A673 (cell line): Measurements from ENCODE around the gene FLT1.

Experiments used
- CTCF ChIP-seq: fragments of 300-800, 200-600 bp; sonication (generic); conservative IDR thresholded peaks from 2 replicates; pipeline ENCODE4 v1.5.1; 2017; ENCODE audit warnings: low read depth, mild to moderate bottlenecking, antibody characterized with exemption, low read length, moderate library complexity, mixed read lengths
- EZH2 ChIP-seq: fragments of 200-600 bp; sonication (generic); IDR thresholded peaks from 2 replicates; pipeline ENCODE4 v1.6.1; 2017; ENCODE audit warnings: borderline replicate concordance, low read depth, mild to moderate bottlenecking, mixed read lengths, antibody characterized with exemption, low read length; ENCODE audit not compliant: poor library complexity, severe bottlenecking

DNA sequence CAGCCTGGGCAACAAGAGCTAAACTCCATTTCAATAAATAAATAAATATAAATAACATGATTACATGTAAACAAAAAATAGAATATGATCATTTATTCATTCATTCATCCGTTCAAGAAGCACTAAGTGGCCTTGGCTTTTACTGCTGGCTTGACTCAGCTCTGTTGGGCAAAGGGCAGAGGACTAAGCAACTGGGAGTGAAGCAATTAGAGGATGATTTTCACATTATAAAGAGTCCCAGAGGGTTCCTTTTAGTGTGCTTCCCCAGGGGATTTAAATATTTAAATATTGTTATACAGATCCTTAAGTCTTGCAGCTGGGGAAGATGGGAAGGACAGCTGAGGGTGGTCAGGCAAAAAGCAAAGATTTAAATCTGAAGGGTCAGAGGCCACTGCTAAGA, 34.9 kb upstream of the FLT1 start:
- TF ChIP-seq CTCF (no peak), EZH2 (no peak)
